ENCODE results near the gene MINDY4B. TPM values are rescaled to one million over a fixed set of nuclear protein-coding genes. Genes with fewer than 3 reads are reported as not detected.

Gene MINDY4B
- total RNA-seq, 4 donors from 2014 or later: not detected

- Histone ChIP-seq H3K36me3 (no peaks in the 10 kb centered on the region), H3K27me3 (no peaks in the 10 kb centered on the region), H3K9me3 (no peaks in the 10 kb centered on the region), H3K27ac (no peak overlapping the region), H3K4me1 (no peaks in the 10 kb centered on the region), H3K4me3 (no peak overlapping the region)
- 90 to 100% methylated on average over 1 of the region's 1 CpG for WGBS, 2 donors
- no peak for DNase-seq (ENCODE audit: low spot score in 2 of 2)
- TF ChIP-seq, protein P1, sequence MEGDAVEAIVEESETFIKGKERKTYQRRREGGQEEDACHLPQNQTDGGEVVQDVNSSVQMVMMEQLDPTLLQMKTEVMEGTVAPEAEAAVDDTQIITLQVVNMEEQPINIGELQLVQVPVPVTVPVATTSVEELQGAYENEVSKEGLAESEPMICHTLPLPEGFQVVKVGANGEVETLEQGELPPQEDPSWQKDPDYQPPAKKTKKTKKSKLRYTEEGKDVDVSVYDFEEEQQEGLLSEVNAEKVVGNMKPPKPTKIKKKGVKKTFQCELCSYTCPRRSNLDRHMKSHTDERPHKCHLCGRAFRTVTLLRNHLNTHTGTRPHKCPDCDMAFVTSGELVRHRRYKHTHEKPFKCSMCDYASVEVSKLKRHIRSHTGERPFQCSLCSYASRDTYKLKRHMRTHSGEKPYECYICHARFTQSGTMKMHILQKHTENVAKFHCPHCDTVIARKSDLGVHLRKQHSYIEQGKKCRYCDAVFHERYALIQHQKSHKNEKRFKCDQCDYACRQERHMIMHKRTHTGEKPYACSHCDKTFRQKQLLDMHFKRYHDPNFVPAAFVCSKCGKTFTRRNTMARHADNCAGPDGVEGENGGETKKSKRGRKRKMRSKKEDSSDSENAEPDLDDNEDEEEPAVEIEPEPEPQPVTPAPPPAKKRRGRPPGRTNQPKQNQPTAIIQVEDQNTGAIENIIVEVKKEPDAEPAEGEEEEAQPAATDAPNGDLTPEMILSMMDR (IDR thresholded peaks at IDR 0.05): no peak
- TF ChIP-seq POLR2A (IDR thresholded peaks at IDR 0.05) (no peak), EP300 (IDR thresholded peaks at IDR 0.05) (no peak)
Measured at GRCh38 chr3:150822636-150823035, 82.6 kb downstream of the MINDY4B start.

Other genes with a start within 250 kb of the MINDY4B start
- gene ERICH6, start 201.5 kb downstream of the MINDY4B start, total RNA-seq: under 1 TPM in 1 of 4 donors, not detected in 3; 0.84 TPM
- gene SIAH2, start 142.3 kb downstream of the MINDY4B start, total RNA-seq: 10 to 100 TPM; 60.5 to 73.7 (median 62.7) TPM
- gene CLRN1, start 67.3 kb upstream of the MINDY4B start, total RNA-seq: not detected
- gene MED12L, start 180.2 kb upstream of the MINDY4B start, total RNA-seq: 1 to 10 TPM; 1.2 to 5.9 (median 2.4) TPM

Data from tibial nerve (tissue), 4 donors.